ENCODE data around the gene SSBP3.

The SSBP3 gene

DNA sequence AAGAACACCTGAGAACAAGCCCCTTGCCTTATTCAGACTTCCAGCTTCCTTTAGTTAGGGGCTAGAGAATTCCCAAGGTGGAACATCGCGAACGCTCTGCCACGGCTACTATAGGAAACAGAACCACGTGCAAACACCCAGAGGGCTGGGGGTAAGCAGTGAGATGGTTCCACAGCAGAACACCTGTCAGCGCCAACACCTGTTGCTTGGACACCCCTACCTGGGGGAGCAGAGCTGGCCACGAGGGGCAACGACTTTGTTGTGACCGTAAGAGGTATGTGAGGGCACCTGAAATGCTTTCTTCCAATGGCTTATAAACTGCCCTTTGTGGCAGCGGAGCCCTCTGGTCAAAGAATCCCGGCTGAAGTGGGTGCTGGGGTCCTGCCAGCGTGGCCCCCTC lies 155.5 kb downstream of the SSBP3 start:
- H3K36me3 ChIP-seq (ENCODE audit: insufficient read depth, low read length) = peaks cover 72% of the 10 kb centered on the region
- no peak overlapping the region for H2AFZ ChIP-seq (ENCODE audit: low read depth, low read length)
- no peaks in the 10 kb centered on the region for H3K4me1 ChIP-seq (ENCODE audit: insufficient read depth, low read length)
- no peaks in the 10 kb centered on the region for H3K9me3 ChIP-seq (ENCODE audit: low read length)
- no peak overlapping the region for H3K4me3 ChIP-seq (ENCODE audit: low read length)
- no peaks in the 10 kb centered on the region for H3K27me3 ChIP-seq (ENCODE audit: insufficient read depth, low read length)

DNA sequence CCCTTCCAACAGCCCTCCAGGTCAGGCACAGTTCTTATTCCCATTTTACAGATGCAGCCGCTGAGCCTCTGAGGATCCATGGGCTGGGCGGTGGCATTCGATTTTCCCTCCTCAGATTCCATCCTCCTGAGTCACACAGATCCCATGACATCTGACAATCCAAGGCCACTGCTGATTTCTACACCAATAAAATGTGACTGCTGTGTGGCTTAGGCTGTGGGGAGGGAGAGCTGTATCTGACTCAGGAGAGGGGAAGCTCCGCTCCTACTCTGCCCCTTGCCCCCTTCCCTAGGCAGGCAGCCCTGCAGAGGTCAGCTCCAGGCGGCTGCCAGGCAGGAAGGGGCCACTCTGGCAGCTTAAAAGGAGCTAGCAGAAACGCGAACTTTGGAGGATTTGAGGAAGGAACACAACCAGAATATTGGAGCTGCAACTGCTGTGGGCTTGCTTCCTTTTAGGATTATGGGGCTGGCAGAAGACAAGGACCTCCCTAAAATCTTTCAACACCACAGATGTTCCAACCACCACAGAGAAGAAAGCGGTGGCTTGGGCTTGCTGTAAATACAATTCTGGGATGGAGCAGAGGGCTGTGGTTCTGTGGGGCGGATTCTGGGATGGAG lies 156.3 kb downstream of the SSBP3 start:
- Histone ChIP-seq H3K27me3 (ENCODE audit: insufficient read depth, low read length) (no peaks in the 10 kb centered on the region), H3K4me1 (ENCODE audit: insufficient read depth, low read length) (no peaks in the 10 kb centered on the region), H2AFZ (ENCODE audit: low read depth, low read length) (no peak overlapping the region), H3K9me3 (ENCODE audit: low read length) (no peaks in the 10 kb centered on the region), H3K36me3 (ENCODE audit: insufficient read depth, low read length) (peaks cover 76% of the 10 kb centered on the region), H3K4me3 (ENCODE audit: low read length) (no peak overlapping the region)

DNA sequence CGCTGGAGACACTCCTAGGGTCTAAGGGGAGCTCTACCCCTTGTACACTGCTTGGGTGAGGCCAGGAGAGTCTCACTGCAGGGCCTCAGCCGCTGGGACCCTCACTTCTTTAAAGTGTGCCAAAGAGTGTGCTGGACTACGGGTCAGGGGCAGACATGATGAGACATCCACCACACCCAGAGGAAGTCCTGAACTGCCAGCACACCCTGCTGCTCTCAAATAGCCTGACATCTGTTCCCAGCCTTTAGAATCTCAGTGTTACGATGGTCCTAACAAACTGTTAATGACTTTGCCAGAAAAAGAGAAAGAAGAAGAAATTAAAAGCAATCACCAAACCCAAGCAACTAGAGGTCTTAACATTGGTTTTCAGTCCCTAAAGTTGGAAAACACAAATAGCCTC lies 157.2 kb downstream of the SSBP3 start:
- H3K9me3 ChIP-seq (ENCODE audit: low read length) = no peaks in the 10 kb centered on the region
- H2AFZ ChIP-seq (ENCODE audit: low read depth, low read length) = no peak overlapping the region
- peaks cover 76% of the 10 kb centered on the region for H3K36me3 ChIP-seq (ENCODE audit: insufficient read depth, low read length)
- H3K4me1 ChIP-seq (ENCODE audit: insufficient read depth, low read length) = no peaks in the 10 kb centered on the region
- no peak overlapping the region for H3K4me3 ChIP-seq (ENCODE audit: low read length)
- H3K27me3 ChIP-seq (ENCODE audit: insufficient read depth, low read length) = no peaks in the 10 kb centered on the region

DNA sequence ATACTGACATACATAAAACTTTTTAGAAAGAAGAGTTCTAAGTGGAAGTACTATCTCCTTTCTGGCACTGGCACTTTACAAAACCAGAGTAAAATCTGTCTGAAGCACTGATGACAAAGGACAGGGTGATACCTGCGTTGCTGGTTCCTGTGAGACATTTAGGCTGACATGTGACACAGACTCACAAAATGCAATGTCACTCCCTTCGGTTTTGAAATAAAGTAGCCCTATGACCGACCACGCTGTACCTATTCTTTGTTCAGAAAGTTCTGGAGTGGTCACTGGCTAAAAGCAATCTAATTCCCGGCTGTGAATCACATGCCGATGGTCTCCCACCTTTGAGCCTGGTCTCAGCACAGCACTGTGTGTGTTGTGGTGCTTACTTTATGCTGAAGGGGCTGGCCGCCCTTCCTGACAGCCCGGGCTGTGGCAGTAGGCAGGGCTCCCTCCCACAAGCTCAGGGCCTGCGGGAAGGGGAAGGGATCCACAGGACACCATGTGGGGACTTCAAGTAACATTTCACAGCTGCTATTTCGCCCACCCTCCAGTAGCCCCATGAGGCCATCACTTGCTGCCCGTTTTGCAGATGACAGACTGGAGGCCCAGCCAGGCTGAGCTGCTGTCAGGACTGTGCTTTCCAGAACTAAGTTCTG lies 158.2 kb downstream of the SSBP3 start:
- Histone ChIP-seq H3K9me3 (ENCODE audit: low read length) (no peaks in the 10 kb centered on the region), H3K36me3 (ENCODE audit: insufficient read depth, low read length) (peaks cover 82% of the 10 kb centered on the region), H3K4me3 (ENCODE audit: low read length) (no peak overlapping the region), H3K27me3 (ENCODE audit: insufficient read depth, low read length) (no peaks in the 10 kb centered on the region), H2AFZ (ENCODE audit: low read depth, low read length) (no peak overlapping the region), H3K4me1 (ENCODE audit: insufficient read depth, low read length) (no peaks in the 10 kb centered on the region)

DNA sequence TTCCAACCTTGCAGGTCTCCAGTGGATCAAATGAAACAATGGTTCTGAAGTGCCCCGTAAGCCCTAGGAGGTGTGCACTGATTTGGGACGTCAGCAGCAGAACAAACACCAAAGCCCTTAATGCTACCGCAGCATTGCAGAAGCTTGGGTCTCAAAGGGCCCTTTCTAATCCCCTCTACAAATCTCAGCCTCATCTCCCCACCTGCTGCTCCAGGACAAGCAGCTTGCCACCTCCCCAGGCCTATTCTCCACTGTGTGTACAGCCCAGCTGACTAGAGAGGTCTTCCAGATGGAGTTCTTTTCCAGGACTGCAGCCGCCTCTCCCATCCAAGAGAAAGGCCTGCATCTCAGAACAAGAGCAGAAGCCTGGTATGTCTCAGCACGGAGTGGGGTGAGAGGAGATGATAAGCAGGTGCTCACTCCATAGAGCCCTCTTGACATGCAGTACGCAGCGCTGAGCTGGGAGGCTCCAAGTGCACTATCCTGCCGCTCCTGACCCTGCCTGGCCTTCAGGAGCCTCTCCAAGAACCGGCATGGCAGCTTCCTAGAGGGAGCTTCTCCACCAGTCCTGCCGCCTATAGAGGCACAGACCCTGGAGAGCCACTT lies 160.0 kb downstream of the SSBP3 start:
- no peaks in the 10 kb centered on the region for H3K9me3 ChIP-seq (ENCODE audit: low read length)
- H3K4me3 ChIP-seq (ENCODE audit: low read length) = no peak overlapping the region
- no peaks in the 10 kb centered on the region for H3K4me1 ChIP-seq (ENCODE audit: insufficient read depth, low read length)
- H3K27me3 ChIP-seq (ENCODE audit: insufficient read depth, low read length) = no peaks in the 10 kb centered on the region
- H3K36me3 ChIP-seq (ENCODE audit: insufficient read depth, low read length) = peaks cover 82% of the 10 kb centered on the region
- H2AFZ ChIP-seq (ENCODE audit: low read depth, low read length) = no peak overlapping the region

DNA sequence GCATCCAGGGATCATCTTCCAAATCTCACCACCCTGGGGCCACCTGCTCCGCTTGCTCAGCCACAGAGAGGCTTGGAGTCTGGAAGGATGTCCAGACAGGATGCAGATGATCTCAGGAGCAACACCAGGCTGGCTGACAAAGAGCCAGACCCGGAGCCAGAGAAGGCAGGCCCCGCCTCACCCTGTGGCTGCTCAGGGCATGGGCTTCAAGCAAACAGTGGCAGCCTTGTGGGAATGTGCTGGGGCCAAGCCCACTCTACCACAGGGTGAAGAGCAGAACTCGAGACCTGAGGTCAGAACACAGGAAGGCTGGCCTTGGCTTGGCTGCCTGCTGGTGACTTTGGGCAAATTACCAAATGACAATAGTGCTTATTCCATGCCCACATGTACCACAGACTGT lies 160.7 kb downstream of the SSBP3 start:
- Histone ChIP-seq H3K27me3 (ENCODE audit: insufficient read depth, low read length) (no peaks in the 10 kb centered on the region), H3K9me3 (ENCODE audit: low read length) (no peaks in the 10 kb centered on the region), H3K4me3 (ENCODE audit: low read length) (no peak overlapping the region), H2AFZ (ENCODE audit: low read depth, low read length) (no peak overlapping the region), H3K4me1 (ENCODE audit: insufficient read depth, low read length) (no peaks in the 10 kb centered on the region), H3K36me3 (ENCODE audit: insufficient read depth, low read length) (peaks cover 82% of the 10 kb centered on the region)

DNA sequence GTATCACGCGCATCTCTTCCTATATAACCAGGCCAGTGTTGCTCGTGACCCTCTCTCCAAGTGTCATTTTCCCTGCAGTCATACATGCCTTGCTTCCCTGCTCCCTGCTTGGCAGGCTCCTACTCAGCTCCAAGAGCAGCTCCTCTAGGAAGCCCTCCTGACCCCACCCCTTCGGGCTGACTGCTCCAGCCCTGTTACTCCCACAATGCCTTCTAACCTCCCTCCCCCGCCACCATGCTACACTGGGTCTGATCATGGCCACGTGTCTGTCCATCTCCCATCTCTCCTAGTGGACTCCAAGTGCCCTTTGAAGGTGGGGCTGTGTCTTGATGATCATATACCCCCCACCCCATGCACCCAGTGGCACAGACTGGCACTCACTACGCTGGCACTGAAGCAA lies 161.5 kb downstream of the SSBP3 start:
- Histone ChIP-seq H3K9me3 (ENCODE audit: low read length) (no peaks in the 10 kb centered on the region), H3K27me3 (ENCODE audit: insufficient read depth, low read length) (no peaks in the 10 kb centered on the region), H3K4me1 (ENCODE audit: insufficient read depth, low read length) (no peaks in the 10 kb centered on the region), H3K36me3 (ENCODE audit: insufficient read depth, low read length) (peaks cover 78% of the 10 kb centered on the region), H3K4me3 (ENCODE audit: low read length) (no peak overlapping the region), H2AFZ (ENCODE audit: low read depth, low read length) (no peak overlapping the region)

DNA sequence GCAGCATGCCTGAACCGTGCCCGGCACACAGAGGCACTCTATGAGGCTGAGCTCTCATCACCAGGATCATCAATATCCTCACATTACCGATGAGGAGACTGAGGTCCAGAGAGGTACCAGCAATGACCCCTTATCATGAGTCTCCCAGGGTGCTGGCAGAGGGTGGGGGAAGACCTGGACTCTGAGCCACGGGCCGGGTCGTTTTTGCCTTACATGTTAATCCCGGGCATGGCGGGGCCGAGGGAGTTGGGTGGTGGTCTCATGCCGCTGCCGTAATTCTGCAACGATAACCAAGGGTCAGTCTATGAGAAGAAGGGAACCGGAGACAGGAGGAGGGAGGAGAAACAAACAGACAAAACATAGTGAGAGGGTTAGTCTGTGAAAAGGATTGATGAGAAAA lies 163.2 kb downstream of the SSBP3 start:
- H3K4me1 ChIP-seq (ENCODE audit: insufficient read depth, low read length) = no peaks in the 10 kb centered on the region
- peaks cover 82% of the 10 kb centered on the region for H3K36me3 ChIP-seq (ENCODE audit: insufficient read depth, low read length)
- no peak overlapping the region for H2AFZ ChIP-seq (ENCODE audit: low read depth, low read length)
- H3K27me3 ChIP-seq (ENCODE audit: insufficient read depth, low read length) = no peaks in the 10 kb centered on the region
- H3K9me3 ChIP-seq (ENCODE audit: low read length) = no peaks in the 10 kb centered on the region
- no peak overlapping the region for H3K4me3 ChIP-seq (ENCODE audit: low read length)

DNA sequence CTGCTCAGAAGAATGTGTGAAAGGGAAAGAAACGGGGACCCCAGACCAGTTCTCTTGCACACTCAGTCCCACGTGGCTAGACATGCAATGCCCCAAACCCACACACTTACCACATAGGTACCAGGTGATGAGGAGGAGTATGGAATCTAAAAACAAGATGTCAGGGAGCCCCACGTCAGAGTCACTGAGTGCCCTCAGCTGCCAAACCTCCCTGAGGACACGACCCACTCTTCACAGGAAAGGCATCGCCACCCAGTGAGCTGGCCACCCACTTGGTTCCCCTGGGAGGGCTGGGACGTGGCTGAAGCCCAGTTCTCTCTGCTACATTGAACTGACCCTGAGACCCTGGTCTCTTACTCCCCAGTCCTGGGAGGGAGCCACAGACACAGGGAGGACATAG lies 164.8 kb downstream of the SSBP3 start:
- Histone ChIP-seq H3K9me3 (ENCODE audit: low read length) (no peaks in the 10 kb centered on the region), H3K27me3 (ENCODE audit: insufficient read depth, low read length) (no peaks in the 10 kb centered on the region), H3K4me3 (ENCODE audit: low read length) (no peak overlapping the region), H3K4me1 (ENCODE audit: insufficient read depth, low read length) (no peaks in the 10 kb centered on the region), H2AFZ (ENCODE audit: low read depth, low read length) (no peak overlapping the region), H3K36me3 (ENCODE audit: insufficient read depth, low read length) (peaks cover 82% of the 10 kb centered on the region)

DNA sequence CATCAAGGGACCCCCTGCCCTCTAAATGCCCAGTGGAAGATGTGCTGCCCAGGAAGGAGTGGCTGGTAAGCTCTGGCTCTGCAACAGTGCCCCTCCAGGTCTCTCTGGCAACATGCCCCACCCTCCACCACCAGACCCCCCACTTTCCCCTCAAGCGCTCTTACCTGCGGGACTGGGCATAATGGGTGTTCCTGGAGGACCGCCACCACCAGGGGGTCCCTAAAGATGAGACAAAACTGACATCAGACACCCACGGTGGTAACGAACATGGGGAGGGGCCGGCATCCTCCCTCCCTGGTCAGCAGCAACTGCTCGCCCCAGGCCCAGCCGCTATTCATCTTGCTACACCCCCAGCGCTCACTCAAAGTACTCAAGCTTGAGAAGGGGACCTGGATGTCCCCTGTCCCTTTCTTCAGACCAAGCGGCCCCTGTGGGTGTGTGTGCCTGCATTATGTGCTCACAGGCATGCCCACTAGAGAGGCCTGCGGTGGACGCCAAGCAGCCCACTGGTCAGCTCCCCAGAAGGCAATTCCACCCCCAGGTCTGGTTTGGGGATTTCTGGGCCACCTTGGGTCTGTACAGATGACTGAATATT lies 165.4 kb downstream of the SSBP3 start:
- Histone ChIP-seq H2AFZ (ENCODE audit: low read depth, low read length) (no peak overlapping the region), H3K4me3 (ENCODE audit: low read length) (no peak overlapping the region), H3K36me3 (ENCODE audit: insufficient read depth, low read length) (peaks cover 82% of the 10 kb centered on the region), H3K9me3 (ENCODE audit: low read length) (no peaks in the 10 kb centered on the region), H3K27me3 (ENCODE audit: insufficient read depth, low read length) (no peaks in the 10 kb centered on the region), H3K4me1 (ENCODE audit: insufficient read depth, low read length) (no peaks in the 10 kb centered on the region)

DNA sequence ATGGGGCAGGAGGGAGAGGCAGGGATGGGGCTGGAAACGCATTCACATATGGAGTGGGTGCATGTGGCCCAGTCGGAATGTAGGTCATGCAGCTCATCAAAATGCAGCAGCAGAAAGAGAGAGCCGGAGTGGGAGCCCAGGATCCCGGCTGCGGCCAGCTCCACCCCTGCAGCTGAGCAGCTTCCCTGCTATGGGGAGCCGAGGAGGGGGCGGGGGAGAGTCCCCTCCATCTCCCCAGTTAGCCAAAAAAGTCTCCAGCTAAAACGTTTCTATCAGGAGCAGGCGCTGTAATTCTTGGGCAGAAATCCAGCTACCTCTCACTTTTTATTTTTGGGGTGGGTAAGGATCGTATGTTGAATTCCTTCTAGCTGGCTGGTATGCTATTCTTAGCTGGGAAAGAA lies 166.6 kb downstream of the SSBP3 start:
- Histone ChIP-seq H3K4me1 (ENCODE audit: insufficient read depth, low read length) (no peaks in the 10 kb centered on the region), H3K27me3 (ENCODE audit: insufficient read depth, low read length) (no peaks in the 10 kb centered on the region), H3K4me3 (ENCODE audit: low read length) (no peak overlapping the region), H2AFZ (ENCODE audit: low read depth, low read length) (no peak overlapping the region), H3K9me3 (ENCODE audit: low read length) (no peaks in the 10 kb centered on the region), H3K36me3 (ENCODE audit: insufficient read depth, low read length) (peaks cover 75% of the 10 kb centered on the region)

DNA sequence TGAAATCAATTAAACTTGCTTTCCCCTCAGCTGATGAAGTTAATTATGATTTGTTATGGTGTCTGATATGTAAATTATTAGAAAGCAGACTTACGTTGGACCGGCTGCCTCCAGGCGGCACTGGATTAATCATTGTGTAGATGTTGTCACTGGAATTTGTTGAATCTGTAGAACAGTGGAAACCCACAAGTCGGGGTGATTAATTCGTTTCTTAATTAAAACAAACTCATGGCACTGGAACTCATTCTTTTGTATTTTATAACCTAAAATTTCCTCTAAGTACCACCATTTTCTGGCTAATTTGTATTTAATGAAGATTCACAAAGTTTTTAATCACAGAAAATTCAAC lies 167.2 kb downstream of the SSBP3 start:
- peaks cover 72% of the 10 kb centered on the region for H3K36me3 ChIP-seq (ENCODE audit: insufficient read depth, low read length)
- H3K27me3 ChIP-seq (ENCODE audit: insufficient read depth, low read length) = no peaks in the 10 kb centered on the region
- H2AFZ ChIP-seq (ENCODE audit: low read depth, low read length) = no peak overlapping the region
- H3K4me3 ChIP-seq (ENCODE audit: low read length) = no peak overlapping the region
- no peaks in the 10 kb centered on the region for H3K4me1 ChIP-seq (ENCODE audit: insufficient read depth, low read length)
- H3K9me3 ChIP-seq (ENCODE audit: low read length) = no peaks in the 10 kb centered on the region

DNA sequence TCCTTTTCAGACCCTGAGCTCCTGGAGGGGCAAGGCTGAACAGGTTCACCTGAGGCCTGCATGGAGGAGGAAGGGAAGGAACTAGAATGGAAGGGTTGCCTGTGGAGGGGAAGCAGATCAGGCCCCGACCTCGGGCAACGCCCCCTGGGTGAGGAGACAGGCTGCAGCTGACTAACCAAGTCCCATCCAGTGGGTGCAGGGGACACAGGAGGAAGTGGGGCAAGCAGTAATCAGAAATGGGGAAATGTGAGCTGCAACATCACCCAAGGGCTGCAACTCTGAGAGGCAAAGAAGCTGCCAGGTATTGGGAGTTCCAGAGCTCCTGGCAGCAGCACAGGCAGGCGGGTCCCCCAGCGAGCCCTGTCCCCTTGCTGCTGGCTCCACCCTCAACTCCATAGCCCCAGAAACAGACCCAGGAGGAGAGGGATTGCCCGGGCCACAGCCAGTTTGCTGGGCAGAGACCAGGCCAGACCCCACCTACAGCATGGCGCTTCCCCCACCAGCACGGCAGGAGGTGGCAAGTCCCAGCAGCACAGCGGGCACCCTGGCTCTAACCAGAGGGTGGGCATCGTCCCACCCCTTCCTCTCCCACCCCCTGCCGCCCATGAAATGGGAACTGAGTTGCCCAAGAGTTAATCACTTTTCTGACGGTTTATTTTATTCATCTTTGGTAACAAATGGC lies 167.7 kb downstream of the SSBP3 start:
- H2AFZ ChIP-seq (ENCODE audit: low read depth, low read length) = no peak overlapping the region
- peaks cover 70% of the 10 kb centered on the region for H3K36me3 ChIP-seq (ENCODE audit: insufficient read depth, low read length)
- H3K4me3 ChIP-seq (ENCODE audit: low read length) = no peak overlapping the region
- H3K4me1 ChIP-seq (ENCODE audit: insufficient read depth, low read length) = no peaks in the 10 kb centered on the region
- H3K9me3 ChIP-seq (ENCODE audit: low read length) = no peaks in the 10 kb centered on the region
- no peaks in the 10 kb centered on the region for H3K27me3 ChIP-seq (ENCODE audit: insufficient read depth, low read length)
